DMS79 treated with DMSO at 0.1 percent for 48 hours (cell line): ENCODE measurements around the gene TAPBPL.
"Not testable (repeated sequence)": the region's sequence is repeated elsewhere in the genome, so short reads cannot be mapped to it uniquely, and the experiment has no call there.

Experiments used
- DNase-seq: peaks from one replicate; lab custom pipeline; 2025; lab: John Stamatoyannopoulos, UW

TAPBPL gene

DNA sequence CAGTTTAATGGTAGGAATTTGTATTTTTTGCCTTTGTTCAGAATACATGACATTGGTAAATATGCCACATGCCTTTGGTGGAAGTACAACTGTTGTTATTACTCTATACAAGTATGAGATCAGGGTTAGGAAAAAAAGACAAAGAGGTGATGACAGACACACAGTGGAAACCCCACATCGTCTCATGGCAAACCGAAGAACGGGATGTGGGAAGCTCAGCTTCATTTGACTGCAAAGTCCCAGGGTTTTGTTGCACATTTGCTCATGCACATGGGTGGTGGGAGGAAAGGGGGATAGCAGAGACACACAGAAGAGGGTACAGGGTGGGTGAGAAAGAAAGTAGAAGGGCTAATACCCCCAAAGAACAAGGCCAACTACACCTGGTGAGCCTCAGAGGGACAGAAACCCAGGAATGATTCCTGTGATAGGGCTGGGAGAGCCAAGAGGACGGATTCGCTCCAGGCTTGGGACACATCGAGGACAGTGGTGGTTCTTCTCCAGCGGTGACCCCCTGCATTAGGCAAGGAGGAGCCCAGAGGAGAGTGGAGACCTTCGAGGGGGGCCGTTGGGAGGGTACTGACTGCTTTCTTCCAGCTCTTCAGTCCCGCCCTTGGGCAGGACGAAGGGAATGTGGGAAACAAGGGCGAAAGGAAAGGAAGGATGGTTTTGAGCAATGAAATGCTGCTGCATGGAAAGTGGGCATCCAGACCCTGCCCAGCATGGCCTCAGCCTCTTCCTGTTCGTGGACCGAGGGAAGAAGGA, 10.6 kb downstream of the TAPBPL start:
- DNase-seq, result no peak

DNA sequence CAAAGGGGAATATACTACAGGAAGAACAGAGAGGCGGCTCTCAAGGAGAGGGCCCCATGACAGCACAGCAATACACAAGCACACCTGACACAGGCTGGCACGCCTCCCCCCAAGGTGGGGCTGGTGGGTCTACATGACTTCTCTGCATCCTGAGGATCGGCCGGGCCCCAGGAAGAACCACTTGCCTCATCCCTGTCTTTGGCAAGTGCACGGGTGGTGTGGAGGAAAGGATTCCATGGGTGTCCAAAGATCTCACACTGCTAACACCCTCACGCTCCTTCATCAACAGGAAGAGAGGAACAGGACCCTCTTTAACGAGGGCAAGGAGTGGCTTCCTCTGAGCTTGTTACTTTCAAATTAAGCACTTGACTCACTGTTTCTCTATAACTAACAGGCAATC, 11.4 kb downstream of the TAPBPL start:
- no peak for DNase-seq

DNA sequence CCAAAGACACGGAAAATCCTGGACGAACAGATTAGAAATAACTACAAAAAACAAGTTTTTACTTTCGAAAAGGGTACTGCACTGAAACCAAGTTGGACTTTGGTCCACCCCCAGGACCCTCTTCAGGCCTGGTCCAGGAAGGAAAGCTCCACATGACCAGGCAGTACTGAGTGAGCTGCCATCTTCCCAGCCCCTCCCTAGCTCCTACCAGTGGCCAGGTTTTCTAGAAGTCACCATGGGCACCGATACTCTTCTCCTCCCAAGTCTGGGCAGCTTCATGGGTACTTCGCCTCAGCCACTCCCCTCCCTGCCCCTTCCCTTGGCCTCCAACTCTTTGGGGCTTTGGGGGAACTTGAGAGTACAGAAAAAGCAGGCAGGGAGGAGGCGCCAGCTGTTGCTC, 12.0 kb downstream of the TAPBPL start:
- DNase-seq, result no peak

DNA sequence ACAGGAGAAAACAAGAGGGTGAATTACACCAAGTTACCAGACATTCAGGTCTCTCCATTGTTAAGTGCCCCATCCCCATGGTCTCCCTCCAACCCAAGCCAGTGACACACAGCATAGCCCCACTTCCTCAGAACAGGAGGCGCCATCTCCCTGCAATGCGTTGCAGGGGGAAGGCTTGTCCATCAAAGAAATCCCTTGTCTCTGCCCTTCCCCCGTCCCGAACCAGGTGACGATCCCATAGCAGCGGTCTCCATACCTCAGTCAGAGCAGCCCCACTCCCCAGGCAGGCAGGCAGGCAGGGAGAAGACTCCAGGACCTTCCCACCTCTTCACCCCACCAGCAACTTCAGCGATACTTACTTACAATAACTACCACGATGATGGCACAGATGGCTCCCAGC, 12.7 kb downstream of the TAPBPL start:
- no peak for DNase-seq

DNA sequence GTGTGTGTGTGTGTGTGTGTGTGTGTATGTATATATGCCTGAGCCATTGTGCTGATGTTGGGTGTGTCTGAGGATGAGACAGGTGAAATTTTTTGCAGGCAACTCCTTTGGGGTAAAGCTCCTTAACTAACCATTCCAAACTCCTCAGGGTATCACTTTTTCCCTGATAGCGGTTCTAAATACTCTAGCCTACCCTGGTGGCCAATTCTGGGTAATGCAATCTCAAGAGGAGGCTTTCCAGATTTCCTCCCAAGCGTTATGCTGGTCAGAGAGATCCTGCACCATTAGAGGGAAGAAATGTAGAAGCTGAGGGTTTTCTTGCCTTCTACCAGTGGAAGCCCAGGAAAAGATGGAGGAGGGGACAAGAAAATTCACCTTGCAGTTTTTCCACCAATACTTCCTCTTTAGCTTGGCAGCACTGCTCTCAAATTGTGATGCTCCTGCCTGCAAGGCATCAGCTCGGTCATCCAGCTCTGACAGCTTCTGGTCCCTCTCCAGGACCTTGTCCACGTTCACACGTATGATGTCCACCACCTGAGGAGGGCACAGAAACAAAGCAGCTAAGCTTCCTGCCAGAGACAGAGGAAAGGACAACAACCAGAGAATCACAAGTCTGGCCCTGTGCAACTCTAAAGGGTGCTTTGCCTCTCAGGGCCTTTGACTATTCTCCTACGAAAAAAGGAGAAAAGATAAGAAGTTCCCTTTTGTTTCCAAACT, 13.8 kb downstream of the TAPBPL start:
- DNase-seq, result peak; percentile 41

DNA sequence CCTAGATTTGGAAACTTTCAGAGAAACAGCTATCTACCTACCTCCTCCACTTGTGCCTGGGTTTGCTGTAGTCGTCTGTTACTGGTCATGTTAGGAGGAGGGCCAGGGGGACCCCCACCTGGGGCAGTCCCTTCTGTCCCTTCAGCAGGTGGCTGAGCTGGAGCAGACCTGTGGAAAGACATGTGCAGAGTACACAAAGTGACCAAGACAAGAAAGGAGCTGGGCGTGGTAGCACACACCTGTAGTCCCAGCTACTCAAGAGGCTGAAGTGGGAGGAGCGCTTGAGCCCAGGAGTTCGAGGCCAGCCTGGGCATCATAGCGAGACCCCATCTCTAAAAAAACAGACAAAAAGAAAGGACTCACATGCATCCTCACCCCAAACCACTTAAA, 14.3 kb downstream of the TAPBPL start:
- DNase-seq, result no peak

DNA sequence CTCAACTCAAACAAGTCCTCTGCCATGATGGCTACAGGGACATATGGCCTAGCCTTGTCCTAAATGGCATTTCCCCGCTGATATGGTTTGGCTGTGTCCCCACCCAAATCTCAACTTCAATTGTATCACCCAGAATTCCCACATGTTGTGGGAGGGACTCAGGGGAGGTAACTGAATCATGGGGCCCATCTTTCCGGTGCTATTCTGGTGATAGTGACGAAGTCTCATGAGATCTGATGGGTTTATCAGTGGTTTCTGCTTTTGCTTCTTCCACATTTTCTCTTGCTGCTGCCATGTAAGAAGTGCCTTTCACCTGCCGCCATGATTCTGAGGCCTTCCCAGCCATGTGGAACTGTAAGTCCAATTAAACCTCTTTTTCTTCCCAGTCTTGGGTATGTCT, 14.9 kb downstream of the TAPBPL start:
- DNase-seq, result not testable (repeated sequence)

DNA sequence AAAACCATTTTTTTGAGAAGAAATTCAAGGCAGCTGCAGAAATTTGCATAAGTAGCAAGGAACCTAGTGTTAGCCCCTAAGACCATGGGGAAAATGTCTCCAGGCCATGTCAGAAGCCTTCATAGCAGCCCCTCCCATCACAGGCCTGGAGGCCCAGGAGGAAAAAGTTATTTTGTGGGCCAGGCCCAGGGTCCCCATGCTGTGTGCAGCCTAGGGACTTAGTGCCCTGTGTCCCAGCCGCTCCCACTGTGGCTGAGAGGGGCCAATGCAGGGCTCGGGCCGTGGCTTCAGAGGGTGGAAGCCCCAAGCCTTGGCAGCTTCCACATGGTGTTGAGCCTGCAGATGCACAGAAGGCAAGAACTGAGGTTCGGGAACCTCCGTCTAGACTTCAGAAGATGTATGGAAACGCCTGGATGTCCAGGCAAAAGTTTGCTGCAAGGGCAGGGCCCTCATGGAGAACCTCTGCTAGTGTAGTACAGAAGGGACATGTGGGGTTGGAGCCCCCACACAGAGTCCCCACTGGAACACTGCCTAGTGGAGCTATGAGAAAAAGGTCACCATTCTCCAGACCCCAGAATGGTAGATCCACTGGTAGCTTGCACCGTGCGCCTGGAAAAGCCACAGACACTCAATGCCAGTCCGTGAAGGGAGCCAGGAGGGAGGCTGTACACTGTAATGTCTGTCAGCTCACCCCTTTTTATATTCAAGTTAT, 15.9 kb downstream of the TAPBPL start:
- not testable (repeated sequence) for DNase-seq

DNA sequence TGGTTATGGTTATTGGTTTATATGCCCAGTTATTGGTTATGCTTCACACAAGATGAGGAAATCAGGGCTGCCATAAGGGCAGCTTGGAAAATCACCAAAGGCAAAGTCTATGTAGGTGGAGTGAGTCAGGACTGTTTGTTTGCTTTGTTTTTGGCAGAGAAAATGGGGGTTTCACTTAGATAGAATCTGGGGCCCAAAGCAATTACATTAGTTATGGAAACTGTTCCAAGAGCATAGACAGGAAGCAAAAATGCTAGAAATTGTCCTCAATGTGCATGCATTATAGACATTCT, 16.4 kb downstream of the TAPBPL start:
- DNase-seq, result no peak

DNA sequence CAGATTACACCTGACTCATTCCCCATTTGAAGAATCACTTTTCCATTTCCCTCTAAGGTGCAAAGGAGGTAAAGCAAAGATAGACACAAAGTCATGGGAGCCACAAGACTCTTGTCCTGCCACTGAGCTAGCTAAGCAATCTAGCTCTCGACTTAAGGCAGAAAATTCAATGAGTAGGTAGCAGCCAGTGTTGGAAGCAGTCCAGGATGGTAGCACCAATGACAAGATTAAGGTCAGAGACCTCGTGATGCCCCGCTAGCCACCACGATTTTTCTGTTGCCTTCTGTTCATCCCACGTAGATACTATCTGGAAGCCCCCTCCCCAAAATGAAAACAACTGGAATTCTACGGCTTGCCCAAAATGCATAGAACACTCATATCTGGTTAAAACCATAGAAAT, 17.2 kb downstream of the TAPBPL start:
- DNase-seq, result no peak

DNA sequence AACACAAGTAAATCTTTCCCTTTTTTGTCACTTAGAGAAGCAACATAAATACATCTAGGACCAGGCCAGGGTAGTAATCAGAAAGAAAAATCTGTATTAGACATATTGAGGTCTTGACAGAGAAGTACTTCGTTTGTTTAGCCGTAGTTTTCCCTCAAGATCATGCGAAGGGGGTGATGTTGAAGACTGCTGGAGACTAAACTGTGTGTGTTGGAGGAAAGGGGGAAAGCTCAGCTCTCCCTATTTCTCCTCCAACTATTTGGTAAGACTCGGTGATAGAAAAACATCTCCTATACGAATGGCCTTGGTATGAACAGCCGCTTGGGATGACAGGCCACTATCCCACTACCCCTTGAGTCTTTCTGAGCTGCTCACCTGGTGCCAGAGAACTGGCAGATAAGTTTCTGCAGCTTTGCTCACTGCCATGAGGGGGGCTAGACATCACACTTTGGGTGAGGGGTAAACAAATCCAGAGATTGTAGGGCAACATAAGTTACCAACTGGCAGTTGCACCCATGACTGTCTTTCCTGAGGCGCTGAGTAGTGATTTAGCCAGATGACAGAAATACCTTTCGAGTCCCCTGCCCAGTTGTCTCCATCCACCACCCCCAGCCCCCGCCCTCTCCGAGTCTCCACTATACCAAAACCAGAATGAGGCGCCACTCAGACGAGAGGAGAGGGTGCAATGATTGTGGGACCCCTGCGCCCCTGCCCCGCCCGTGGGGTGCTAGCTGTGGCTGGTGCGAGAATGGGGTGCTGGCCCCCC, 17.9 kb downstream of the TAPBPL start:
- DNase-seq, result no peak

DNA sequence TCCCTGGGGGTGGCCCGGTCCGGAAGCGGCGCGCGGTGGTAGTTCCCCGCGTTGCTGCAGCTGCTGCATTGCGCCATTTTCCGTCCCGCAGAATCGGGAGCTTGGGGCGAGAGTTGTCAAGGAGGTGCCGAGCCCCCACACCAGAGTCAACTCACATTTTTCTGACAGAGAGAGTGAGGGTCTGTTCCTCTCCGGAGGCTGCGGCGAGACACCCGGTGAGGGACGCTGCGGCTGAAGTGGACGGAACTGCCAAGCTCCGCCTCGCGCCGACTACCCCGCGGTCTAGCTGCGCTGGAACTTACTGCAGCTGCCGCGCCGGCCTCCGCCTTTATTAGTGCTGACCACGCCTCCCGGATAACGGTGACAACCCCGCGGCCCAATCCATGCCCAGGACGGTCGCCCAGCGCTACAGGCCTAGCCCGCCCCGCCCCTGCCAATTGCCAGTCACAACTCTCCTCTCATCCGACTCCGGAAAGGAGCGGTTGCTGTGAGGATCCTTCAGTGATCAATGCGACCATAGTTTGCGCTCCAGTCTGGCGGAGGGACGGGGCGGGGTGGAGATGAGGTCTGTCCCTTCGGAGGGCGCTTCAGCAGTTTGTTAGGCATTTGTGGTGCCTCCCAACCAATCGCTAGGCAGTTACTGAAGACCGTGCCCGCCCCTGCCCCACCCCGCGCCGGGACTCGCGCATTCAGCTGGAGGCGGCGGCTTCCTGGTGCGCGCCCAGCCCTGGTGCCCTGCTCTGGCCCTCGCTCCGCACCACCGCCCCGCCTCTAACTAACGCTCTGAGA, 18.7 kb downstream of the TAPBPL start, which contains the start of gene VAMP1:
Gene VAMP1, minus strand, starts transcription at position 303 of the 789 bp plus-strand sequence. Its CDS starts 146 bp downstream, at position 157.
- peak; percentile 99 for DNase-seq

DNA sequence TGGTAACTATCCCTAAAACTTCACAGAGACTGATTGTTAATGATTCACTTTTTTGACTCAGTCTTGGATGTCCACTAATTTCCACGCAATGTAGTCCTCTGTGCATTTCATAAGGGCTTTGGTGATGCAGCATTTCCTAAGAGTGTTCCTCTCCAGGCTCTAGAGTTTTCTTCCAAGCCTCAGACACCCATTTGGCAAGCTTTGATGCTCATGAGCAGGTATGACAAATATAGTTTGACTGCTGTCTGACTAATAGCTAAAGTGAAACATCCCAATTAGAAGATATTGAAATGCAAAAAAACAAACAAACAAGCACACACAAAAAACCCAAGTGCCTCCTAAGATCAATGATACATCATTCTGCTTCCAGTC, 20.1 kb downstream of the TAPBPL start:
- no peak for DNase-seq

DNA sequence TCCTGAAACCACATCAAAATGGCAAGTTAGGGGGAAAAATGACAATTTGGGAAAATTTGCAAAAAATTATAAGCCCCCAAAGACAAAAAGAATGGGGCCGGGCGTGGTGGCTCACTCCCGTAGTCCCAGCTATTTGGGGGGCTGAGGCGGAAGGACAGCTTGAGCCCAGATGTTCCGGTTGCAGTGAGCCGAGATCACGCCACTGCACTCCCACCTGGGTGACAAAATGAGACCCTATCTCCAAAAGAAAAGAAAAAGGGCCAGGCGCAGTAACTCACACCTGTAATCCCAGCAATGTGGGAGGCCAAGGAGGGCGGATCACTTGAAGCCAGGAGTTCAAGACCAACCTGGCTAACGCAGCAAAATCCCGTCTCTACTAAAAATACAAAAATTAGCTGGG, 20.6 kb downstream of the TAPBPL start:
- no peak for DNase-seq

DNA sequence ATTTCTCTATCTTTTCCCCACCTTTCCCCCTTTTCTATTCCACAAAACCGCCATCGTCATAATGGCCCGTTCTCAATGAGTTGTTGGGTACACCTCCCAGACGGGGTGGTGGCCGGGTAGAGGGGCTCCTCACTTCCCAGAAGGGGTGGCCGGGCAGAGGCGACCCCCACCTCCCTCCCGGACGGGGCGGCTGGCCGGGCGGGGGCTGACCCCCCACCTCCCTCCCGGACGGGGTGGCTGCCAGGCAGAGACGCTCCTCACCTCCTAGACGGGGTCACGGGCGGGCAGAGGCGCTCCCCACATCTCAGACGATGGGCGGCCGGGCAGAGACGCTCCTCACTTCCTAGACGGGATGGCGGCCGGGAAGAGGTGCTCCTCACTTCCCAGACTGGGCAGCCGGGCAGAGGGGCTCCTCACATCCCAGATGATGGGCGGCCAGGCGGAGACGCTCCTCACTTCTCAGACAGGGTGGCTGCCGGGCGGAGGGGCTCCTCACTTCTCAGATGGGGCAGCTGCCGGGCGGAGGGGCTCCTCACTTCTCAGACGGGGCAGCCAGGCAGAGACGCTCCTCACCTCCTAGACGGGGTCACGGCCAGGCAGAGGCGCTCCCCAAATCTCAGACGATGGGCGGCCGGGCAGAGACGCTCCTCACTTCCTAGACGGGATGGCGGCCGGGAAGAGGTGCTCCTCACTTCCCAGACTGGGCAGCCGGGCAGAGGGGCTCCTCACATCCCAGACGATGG, 23.6 kb downstream of the TAPBPL start:
- not testable (repeated sequence) for DNase-seq

DNA sequence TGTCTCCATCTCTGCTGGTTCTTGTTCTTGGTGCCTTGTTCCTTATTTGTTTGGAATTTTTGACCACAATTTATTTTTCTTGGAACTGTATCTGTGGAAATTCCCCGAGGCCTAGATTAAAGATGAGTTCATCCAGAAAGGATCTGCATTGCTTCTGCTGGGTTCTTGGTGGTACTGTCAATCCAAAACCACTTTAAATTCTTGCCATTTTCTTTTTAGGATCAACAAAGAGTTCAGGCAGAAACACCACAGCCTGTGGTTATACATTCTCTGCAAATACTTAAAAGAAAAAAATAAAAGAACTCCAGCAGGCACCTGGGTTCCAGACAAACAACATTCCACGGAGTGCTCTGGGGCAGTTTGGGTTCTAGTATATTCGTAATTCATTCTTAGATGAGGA, 24.6 kb downstream of the TAPBPL start:
- no peak for DNase-seq

DNA sequence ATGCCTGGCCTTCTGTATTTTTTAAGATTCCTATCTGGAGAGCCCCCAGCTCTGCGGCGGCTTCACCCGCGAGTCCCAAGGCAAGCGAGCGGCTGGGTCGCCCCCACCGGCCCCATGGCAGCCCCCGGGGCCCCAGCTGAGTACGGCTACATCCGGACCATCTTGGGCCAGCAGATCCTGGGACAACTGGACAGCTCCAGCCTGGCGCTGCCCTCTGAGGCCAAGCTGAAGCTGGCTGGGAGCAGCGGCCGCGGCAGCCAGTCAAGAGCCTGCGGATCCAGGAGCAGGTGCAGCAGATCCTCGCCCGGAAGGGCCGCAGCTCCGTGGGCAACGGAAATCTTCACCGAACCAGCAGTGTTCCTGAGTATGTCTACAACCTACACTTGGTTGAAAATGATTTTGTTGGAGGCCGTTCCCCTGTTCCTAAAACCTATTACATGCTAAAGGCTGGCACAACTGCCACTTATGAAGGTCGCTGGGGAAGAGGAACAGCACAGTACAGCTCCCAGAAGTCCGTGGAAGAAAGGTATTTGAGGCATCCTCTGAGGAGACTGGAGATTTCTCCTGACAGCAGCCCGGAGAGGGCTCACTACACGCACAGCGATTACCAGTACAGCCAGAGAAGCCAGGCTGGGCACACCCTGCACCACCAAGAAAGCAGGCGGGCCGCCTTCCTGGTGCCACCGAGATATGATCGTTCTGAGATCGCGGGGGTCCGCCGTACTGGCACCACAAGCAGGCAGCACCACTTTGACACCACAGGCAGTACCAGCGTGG, 25.9 kb downstream of the TAPBPL start:
- not testable (repeated sequence) for DNase-seq

DNA sequence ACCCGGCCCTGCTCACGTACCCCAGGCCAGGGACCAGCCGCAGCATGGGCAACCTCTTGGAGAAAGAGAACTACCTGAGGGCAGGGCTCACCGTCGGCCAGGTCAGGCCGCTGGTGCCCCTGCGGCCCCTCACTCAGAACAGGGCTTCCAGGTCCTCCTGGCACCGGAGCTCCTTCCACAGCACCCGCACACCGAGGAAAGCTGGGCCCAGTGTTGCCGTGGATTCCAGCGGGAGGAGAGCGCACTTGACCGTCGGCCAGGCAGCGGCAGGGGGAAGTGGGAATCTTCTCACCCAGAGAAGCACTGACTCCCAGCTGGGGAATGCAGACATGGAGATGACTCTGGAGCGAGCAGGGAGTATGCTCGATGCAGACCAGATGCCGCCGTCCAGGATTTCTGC, 26.6 kb downstream of the TAPBPL start:
- no peak for DNase-seq

DNA sequence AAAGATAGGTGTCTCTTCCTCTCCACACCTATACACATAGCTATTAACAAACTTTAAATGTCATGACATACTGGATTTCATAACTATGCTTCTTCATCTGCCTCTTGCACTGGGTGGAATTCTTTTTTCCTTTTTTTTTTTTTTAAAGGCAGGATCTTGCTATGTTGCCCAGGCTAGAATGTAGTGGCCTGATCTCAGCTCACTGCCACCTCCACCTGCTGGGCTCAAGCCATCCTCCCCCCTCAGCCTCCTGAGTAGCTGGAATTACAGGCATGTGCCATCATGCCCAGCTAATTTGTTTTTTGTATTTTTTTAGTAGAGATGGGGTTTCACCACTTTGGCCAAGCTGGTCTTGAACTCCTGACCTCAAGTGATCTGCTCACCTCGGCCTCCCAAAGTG, 36.4 kb downstream of the TAPBPL start:
- no peak for DNase-seq

DNA sequence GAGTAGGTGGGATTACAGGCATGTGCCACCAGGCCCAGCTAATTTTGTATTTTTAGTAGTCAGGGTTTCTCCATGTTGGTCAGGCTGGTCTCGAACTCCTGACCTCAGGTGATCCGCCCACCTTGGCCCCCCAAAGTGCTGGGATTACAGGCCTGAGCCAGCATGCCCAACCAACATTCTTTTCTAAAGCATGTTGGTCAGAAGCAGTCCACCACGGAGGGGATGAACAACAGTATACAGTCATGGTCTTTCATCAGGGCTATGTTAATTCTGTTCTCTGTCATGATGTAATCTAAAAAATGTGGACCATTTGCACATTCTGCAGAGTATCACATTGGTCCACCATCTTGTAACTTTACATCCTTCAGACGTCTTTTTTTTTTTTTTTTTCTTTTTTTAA, 37.6 kb downstream of the TAPBPL start:
- DNase-seq, result no peak
